VCaP (cell line): ENCODE results near the gene PTCH1.

ENCODE experiments used
- H3K27ac ChIP-seq: fragments of 450-650 bp; 2 replicates; pipeline ENCODE4 v1.5.1; 2017
- CTCF ChIP-seq: fragments of 450-650 bp; conservative IDR thresholded peaks from 2 replicates; pipeline ENCODE4 v1.5.1; 2017; ENCODE audit warnings: mild to moderate bottlenecking, moderate library complexity

The PTCH1 gene

GRCh38 chr9:95434116-95435073 is 82.4 kb downstream of the PTCH1 start:
- TF ChIP-seq CTCF = no peak
- H3K27ac ChIP-seq = no peak overlapping the region

- H3K27ac ChIP-seq = no peak overlapping the region
- TF ChIP-seq CTCF = no peak
Observed at GRCh38 chr9:95433096-95433819, 83.5 kb downstream of the PTCH1 start.

- no peak overlapping the region for H3K27ac ChIP-seq
- TF ChIP-seq CTCF = no peak
Observed at GRCh38 chr9:95431286-95431685, 85.5 kb downstream of the PTCH1 start.

DNA sequence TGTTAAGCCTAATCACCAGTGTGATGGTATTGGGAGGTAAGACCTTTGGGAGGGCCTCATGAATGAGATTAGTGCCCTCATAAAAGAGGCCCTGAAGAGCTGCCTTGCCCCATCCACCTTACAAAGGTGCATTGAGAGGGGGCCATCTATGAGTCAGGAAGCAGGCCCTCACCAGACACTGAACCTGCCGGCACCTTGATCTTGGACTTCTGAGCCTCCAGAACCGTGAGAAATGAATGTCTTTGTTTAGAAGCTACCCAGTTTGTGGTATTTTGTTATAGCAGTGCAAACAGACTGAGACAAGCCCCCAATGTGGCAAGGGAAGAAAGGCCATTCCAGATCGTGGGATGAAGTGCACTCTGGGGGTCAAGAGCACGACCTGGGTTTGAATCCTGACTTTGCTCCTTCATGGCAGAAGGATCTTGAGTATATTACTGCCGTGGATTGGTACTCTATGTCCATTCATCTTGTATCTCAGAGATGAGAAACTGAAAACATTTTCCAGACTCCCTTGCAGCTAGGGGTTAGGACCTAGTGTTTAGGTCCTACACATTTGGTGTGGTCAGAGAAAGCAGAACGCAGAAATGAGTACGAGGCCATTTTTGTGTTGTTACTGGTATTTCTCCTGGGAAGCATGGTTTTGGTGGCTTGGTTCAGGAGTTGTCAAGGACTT is 86.7 kb downstream of the PTCH1 start:
- no peak for TF ChIP-seq CTCF

DNA sequence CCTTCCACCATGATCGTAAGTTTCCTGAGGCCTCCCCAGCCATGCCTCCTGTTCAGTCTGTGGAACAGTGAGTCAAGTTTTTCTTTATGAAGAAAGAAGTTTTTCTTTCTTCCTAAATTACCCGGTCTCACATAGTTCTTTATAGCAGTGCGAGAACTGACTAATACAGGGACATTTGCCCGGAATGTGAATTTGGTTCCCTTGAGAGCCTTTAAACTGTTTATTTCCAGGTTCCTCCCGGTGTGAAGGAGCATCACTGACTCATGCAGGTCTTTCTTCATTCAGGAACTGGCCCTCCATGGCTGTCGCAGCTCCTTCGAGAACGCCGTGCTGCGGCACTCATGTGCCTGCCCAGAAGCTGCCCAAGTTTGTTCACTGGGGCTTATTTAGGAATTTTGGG is 87.7 kb downstream of the PTCH1 start:
- TF ChIP-seq CTCF = no peak
- H3K27ac ChIP-seq = no peak overlapping the region

More for the DNA sequence above, 86.7 kb downstream of the PTCH1 start:
- H3K27ac ChIP-seq = no peak overlapping the region

- no peak for TF ChIP-seq CTCF
- H3K27ac ChIP-seq = peak overlapping the region; percentile 95
Observed at GRCh38 chr9:95425910-95426551, 90.7 kb downstream of the PTCH1 start.

- TF ChIP-seq CTCF = no peak
Observed at GRCh38 chr9:95422650-95423049, 94.1 kb downstream of the PTCH1 start.

More at GRCh38 chr9:95422650-95423049, 94.1 kb downstream of the PTCH1 start:
- no peak overlapping the region for H3K27ac ChIP-seq
